Transverse colon (tissue), 4 donors: ENCODE data around the gene HOXB6. TPM values are rescaled to one million over a fixed set of nuclear protein-coding genes. Genes with fewer than 3 reads are reported as not detected.
A peak's percentile ranks its signal among the peaks of the same experiment; 100 is the strongest.

ENCODE experiments used
- DNase-seq: peaks from one replicate; pipeline ENCODE4 v3.0.0-alpha.2; 2019
- H3K27ac ChIP-seq, 4 donors: fragments of 200-600 bp; sonication (generic); 2 replicates each; pipeline ENCODE4 v1.5.1; 2016 to 2018; ENCODE audit warnings: inconsistent platforms in 4 of 4
- H3K27me3 ChIP-seq: fragments of 200-600 bp; sonication (generic); 2 replicates; pipeline ENCODE4 v1.5.1; 2017; ENCODE audit warnings: inconsistent platforms
- H3K36me3 ChIP-seq, 4 donors: fragments of 200-600 bp; sonication (generic); 2 replicates each; pipeline ENCODE4 v1.5.1; 2017 to 2019; ENCODE audit warnings: inconsistent platforms in 4 of 4
- H3K4me1 ChIP-seq, 4 donors: fragments of 200-600 bp; sonication (generic); 2 replicates each; pipeline ENCODE4 v1.5.1; 2017 to 2020; ENCODE audit warnings: inconsistent platforms in 4 of 4
- H3K4me3 ChIP-seq, 4 donors: fragments of 200-600 bp; sonication (generic); 1 replicate in 1 of 4; 2 replicates in 3 of 4; pipeline versions ENCODE4 v1.5.1 to v1.6.1; 2017 to 2019; ENCODE audit warnings: inconsistent platforms in 4 of 4
- H3K9me3 ChIP-seq, 2 donors: fragments of 200-600 bp; sonication (generic); 2 replicates each; pipeline ENCODE4 v1.5.1; 2017 to 2019; ENCODE audit warnings: inconsistent platforms in 2 of 2
- CTCF ChIP-seq, 5 experiments: fragments of 200-600 bp in 3 of 5; fragments of 450-650 bp in 2 of 5; sonication (generic) in 3 of 5; IDR thresholded peaks; 1 replicate in 2 of 5; 2 replicates in 3 of 5; pipeline ENCODE4 v1.5.1; 2016 to 2017; ENCODE audit warnings: antibody characterized with exemption in 5 of 5, inconsistent platforms in 3 of 5, mild to moderate bottlenecking in 2 of 5, moderate library complexity in 1 of 5
- EP300 ChIP-seq: sonication (generic); formaldehyde crosslinking; IDR thresholded peaks from one replicate; pipeline ENCODE4 v1.6.1; 2017; ENCODE audit warnings: antibody characterized with exemption, low read depth
- POLR2A ChIP-seq: fragments of 450-650 bp; IDR thresholded peaks from one replicate; pipeline ENCODE4 v1.6.1; 2016; ENCODE audit warnings: antibody characterized with exemption, mild to moderate bottlenecking, moderate library complexity
- POLR2AphosphoS5 ChIP-seq, 3 donors: sonication (generic); formaldehyde crosslinking; IDR thresholded peaks; one replicate each; pipeline ENCODE4 v1.6.1; 2016; ENCODE audit warnings: antibody characterized with exemption in 3 of 3
- WGBS, 2 donors: methylation state at CpG; one replicate each; pipeline ENCODE4 v1.1.5; 2018; ENCODE audit warnings: low coverage in 1 of 2; 5-methylcytosine and 5-hydroxymethylcytosine counted together
- in situ Hi-C, 4 donors: fragments of 200-750 bp; cut with MboI; loops; one replicate each; pipeline versions ENCODE4 v1.15.0 to v1.15.1; 2017; ENCODE audit warnings: low sequenced_read_pairs in 3 of 4, low pct_ligation_motif_present in 1 of 4, low pct_unique_long_range_greater_than_20kb in 1 of 4
- intact Hi-C: fragments of 100-400 bp; cut with DNase I; formaldehyde crosslinking; loops from one replicate; pipeline ENCODE4 v1.15.1; 2023; ENCODE audit warnings: low total_unique reads
- total RNA-seq, 4 donors: library from RNA; depleted of rRNA; stranded (reverse); fragments of >200 nt; gene quantifications; one replicate each; pipeline ENCODE4 v1.1.0, GENCODE V29; 2016

Gene HOXB6
- total RNA-seq, 4 donors from 2014 or later, result 42.7 to 78.4 (median 62.5) TPM

GRCh38 chr17:48646183-48647102, 41.7 kb upstream of the HOXB6 start:
- H3K27ac ChIP-seq, result peak overlapping the region; percentile 86 to 93 (median 90)
- peaks cover 76% of the 10 kb centered on the region for H3K27me3 ChIP-seq
- WGBS, 2 donors, result 1% methylated on average over 58 of the region's 80 CpGs; no CpG with 5 or more reads in 1 of the 2 donors
- peaks cover 2 to 17% (median 13%) of the 10 kb centered on the region in 4 donors for H3K4me1 ChIP-seq
- DNase-seq, result peak; percentile 82
- in situ Hi-C loops, result no loop called here
- peak overlapping the region; percentile 33 to 60 (median 58) for H3K4me3 ChIP-seq
- TF ChIP-seq CTCF (IDR thresholded peaks at IDR 0.05) (no peak), EP300 (no peak), POLR2AphosphoS5 (IDR thresholded peaks at IDR 0.05) (peak in 2 of 3 donors; percentile 82 to 85), POLR2A (peak; percentile 84)
- intact Hi-C loops, result no loop called here
- H3K36me3 ChIP-seq, result no peaks in the 10 kb centered on the region
- H3K9me3 ChIP-seq, result no peaks in the 10 kb centered on the region

GRCh38 chr17:48645639-48646182, 40.9 kb upstream of the HOXB6 start:
- no peak for TF ChIP-seq POLR2AphosphoS5 (IDR thresholded peaks at IDR 0.05)
- no peak for TF ChIP-seq CTCF (IDR thresholded peaks at IDR 0.05)
- DNase-seq, result no peak
- H3K27me3 ChIP-seq, result peaks cover 83% of the 10 kb centered on the region
- peak overlapping the region; percentile 86 to 93 (median 90) for H3K27ac ChIP-seq
- intact Hi-C loops (no loop called here), in situ Hi-C loops (no loop called here)
- H3K4me3 ChIP-seq, result peak overlapping the region; percentile 33 to 60 (median 58)
- H3K9me3 ChIP-seq, result no peaks in the 10 kb centered on the region
- H3K4me1 ChIP-seq, result peaks cover 2 to 24% (median 14%) of the 10 kb centered on the region in 4 donors
- H3K36me3 ChIP-seq, result no peaks in the 10 kb centered on the region
- WGBS, 2 donors, result 29% methylated on average over 14 of the region's 14 CpGs; no CpG with 5 or more reads in 1 of the 2 donors

GRCh38 chr17:48644910-48645557, 40.2 kb upstream of the HOXB6 start:
- TF ChIP-seq CTCF (IDR thresholded peaks at IDR 0.05) (no peak), POLR2AphosphoS5 (IDR thresholded peaks at IDR 0.05) (no peak), POLR2A (no peak), EP300 (no peak)
- Histone ChIP-seq H3K4me3 (peak overlapping the region in 3 of 4 donors; percentile 57 to 60 (median 58)), H3K27me3 (peaks cover 89% of the 10 kb centered on the region), H3K4me1 (peaks cover 2 to 30% (median 14%) of the 10 kb centered on the region in 4 donors), H3K27ac (peak overlapping the region; percentile 86 to 93 (median 90)), H3K9me3 (no peaks in the 10 kb centered on the region), H3K36me3 (no peaks in the 10 kb centered on the region)
- no peak for DNase-seq
- intact Hi-C loops, result no loop called here
- 38 to 58% methylated on average over 4 to 6 of the region's 6 CpGs for WGBS, 2 donors
- in situ Hi-C loops, result no loop called here

- H3K27me3 ChIP-seq, result peaks cover 95% of the 10 kb centered on the region
- intact Hi-C loops, result no loop called here
- no peak for DNase-seq
- peak overlapping the region; percentile 86 to 93 (median 90) for H3K27ac ChIP-seq
- TF ChIP-seq EP300, result no peak
- no peak for TF ChIP-seq CTCF (IDR thresholded peaks at IDR 0.05)
- TF ChIP-seq POLR2A, result no peak
- TF ChIP-seq POLR2AphosphoS5 (IDR thresholded peaks at IDR 0.05), result no peak
- H3K4me3 ChIP-seq, result peak overlapping the region in 3 of 4 donors; percentile 57 to 60 (median 58)
- in situ Hi-C loops, result no loop called here
- peaks cover 2 to 38% (median 18%) of the 10 kb centered on the region in 4 donors for H3K4me1 ChIP-seq
- H3K9me3 ChIP-seq, result no peaks in the 10 kb centered on the region
- 65% methylated on average over 1 of the region's 1 CpG; no CpG with 5 or more reads in 1 of the 2 donors for WGBS, 2 donors
- H3K36me3 ChIP-seq, result no peaks in the 10 kb centered on the region
Observed at GRCh38 chr17:48644159-48644558, 39.4 kb upstream of the HOXB6 start.
